Adipose tissue (tissue), 3 donors: ENCODE results near the gene MINDY1. TPM values are rescaled to one million over a fixed set of nuclear protein-coding genes. Genes with fewer than 3 reads are reported as not detected.

Source experiments
- H3K27ac ChIP-seq: one replicate; pipeline ENCODE4 v1.5.1; 2013; ENCODE audit warnings: low read depth, low read length
- WGBS, 3 donors: extraction: QIAGEN DNeasy Blood & Tissue Kit; methylation state at CpG; one replicate each; pipeline ENCODE4 v1.1.7; 2013; 5-methylcytosine and 5-hydroxymethylcytosine counted together
- polyA plus RNA-seq, 3 donors: library from polyadenylated mRNA; stranded (reverse); fragments of 200-250 nt; gene quantifications; one replicate each; pipeline ENCODE4 v1.2.3, GENCODE V29; 2013
- donor health status: healthy with polysubstance abuse.
- donor health status: Bipolar disorder and iron deficiency.
- donor health status: healthy.

Gene MINDY1
- polyA plus RNA-seq, 3 donors, result 12.0 to 24.0 (median 13.9) TPM

DNA sequence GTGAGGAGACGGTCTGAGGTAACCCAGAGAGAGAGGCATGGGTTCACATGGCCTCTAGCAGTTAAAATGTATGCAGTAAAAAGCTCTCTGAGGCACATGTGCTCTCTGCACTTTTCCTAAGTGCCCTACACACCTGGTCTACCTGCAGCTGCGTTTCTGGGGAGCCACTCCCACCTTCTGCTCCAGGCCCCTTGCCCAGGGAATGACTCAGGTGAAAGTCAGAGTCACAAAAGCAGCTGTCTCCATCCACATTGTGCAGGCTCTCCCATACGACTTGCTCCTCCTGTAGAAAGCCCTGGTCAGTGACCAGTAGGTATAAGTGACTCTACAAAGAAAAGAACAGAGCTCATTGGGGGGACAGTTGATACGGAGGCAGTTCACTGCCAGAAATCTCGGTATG lies 8.8 kb downstream of the MINDY1 start:
- WGBS, 3 donors, result 64 to 77% (median 66%) methylated on average over 5 of the region's 5 CpGs
- H3K27ac ChIP-seq, result no peak overlapping the region

DNA sequence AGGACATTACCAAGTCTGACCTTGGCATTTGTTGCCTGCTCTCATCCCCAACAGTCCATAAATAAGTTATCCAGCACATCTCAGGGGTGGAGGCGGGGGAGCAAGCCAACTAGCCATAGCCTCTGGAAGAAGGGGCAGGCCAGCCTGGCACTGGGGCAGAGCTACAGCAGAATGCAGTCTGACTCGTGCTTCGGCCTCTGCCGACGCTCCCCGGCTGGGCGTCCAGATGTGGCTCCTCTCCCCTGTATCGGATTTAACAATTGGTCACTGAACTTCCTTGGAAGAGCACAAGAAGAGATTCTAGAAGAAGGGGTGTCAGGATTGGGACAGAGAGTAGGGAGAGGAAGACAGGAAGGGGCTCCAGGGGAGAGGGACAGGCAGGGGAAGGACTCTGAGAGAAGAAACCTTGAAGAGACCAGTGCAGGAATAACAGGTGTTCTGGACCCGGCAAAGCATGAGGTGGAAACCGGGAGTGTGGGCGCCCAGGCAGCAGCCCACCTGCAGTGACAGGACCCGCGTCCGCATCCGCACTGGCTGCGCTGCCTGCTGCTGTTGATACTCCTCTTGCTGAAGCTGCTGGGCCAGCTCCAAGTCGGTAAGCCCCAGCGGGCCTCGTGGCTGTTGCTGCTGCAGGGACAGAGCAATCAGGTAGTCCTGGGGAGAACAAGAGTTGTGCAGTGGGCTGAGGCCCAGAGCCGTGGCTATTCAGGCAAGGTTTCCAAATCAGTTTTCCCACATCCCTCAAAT lies 9.4 kb downstream of the MINDY1 start:
- H3K27ac ChIP-seq, result no peak overlapping the region
- 88 to 91% (median 88%) methylated on average over 17 to 20 of the region's 20 CpGs for WGBS, 3 donors

DNA sequence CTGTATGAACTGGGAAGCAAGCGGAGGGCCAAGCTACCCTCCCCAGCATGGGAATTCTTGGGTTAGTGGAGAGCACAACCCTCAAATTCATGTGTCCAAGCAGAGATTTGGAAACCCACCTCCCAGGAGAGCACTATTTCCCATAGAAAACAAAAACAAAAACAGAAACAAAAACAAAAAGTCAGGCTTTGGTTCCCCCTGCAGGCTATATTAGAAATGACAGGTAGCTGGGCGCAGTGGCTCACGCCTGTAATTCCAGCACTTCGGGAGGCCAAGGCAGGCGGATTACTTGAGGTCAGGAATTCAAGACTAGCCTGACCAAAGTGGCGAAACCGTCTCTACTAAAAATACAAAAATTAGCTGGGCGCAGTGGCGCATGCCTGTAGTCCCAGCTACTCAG lies 10.8 kb downstream of the MINDY1 start:
- WGBS, 3 donors, result 35 to 47% (median 39%) methylated on average over 9 of the region's 9 CpGs

DNA sequence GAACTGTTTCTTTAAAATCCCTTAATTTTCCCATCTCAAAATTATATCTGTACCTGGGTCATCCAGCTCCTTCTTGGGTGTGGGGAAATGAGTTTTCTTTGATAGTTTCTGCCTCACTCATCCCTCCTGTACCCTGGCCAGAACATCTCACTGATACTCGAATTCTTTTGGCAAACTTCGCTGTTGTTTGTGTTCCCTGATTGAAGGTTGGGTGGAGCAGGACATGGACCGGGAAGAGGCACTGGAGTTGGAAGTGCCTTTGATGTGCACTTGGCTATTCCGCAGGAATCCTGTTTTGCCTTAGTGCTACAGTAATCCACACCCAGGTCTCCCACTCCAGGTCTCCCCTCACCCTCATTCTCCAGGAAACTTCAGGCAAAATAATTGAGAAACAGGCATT lies 11.2 kb downstream of the MINDY1 start:
- H3K27ac ChIP-seq, result no peak overlapping the region
- WGBS, 3 donors, result 37 to 58% (median 41%) methylated on average over 4 of the region's 4 CpGs

More for the DNA sequence above, 10.8 kb downstream of the MINDY1 start:
- H3K27ac ChIP-seq, result no peak overlapping the region

DNA sequence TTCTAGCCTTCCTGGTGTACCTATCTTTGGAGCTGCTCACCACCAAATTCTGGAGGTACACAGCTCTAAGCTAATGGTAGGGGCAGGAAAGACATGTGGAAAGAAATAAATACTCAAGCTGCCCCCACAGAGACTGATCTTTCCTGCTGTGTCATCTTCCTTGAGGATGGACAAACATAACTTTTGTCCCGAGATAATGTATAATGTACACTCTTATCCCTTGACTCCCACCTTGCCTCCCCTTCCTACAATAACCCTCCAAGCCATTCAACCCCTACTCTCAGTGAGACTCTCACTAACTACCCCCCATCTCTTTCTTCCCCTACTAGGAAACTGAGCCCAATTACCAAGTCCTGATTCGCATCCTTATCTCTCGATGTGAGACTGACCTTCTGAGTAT lies 12.5 kb downstream of the MINDY1 start:
- H3K27ac ChIP-seq, result no peak overlapping the region
- 74 to 83% (median 80%) methylated on average over 3 of the region's 3 CpGs for WGBS, 3 donors

DNA sequence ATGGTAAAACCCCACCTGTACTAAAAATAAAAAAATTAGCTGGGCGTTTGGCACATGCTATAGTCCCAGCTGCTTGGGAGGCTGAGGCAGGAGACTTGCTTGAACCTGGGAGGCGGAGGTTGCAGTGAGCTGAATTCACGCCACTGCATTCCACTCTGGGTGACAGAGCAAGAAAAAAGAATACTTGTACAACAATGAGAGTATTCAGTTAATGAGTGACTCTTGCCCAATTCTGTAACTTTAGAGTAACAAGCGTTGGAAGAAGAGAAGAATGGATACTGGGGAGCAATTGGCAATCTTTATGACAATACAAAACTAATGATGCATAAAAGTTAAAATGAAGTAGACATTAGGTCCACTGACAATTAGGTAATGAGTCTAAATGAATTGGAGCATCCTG lies 14.1 kb downstream of the MINDY1 start:
- H3K27ac ChIP-seq, result no peak overlapping the region
- WGBS, 3 donors, result 54 to 84% (median 78%) methylated on average over 4 of the region's 4 CpGs

DNA sequence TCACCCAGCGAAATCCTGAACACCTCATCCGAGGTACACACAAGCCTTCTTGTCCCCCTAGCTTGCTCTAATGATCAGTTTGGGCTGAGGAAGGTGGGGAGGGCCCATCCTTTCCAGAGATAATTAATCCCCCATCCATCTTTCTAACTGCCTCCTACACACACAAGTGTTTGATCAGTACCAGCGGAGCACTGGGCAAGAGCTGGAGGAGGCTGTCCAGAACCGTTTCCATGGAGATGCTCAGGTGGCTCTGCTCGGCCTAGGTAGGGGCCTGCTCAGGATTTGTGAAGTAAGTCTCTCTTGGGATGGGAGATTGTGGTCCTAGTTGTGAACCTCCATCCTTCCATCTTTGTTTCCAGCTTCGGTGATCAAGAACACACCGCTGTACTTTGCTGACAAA lies 18.8 kb downstream of the MINDY1 start:
- H3K27ac ChIP-seq, result no peak overlapping the region
- WGBS, 3 donors, result 76 to 89% (median 86%) methylated on average over 7 of the region's 7 CpGs

DNA sequence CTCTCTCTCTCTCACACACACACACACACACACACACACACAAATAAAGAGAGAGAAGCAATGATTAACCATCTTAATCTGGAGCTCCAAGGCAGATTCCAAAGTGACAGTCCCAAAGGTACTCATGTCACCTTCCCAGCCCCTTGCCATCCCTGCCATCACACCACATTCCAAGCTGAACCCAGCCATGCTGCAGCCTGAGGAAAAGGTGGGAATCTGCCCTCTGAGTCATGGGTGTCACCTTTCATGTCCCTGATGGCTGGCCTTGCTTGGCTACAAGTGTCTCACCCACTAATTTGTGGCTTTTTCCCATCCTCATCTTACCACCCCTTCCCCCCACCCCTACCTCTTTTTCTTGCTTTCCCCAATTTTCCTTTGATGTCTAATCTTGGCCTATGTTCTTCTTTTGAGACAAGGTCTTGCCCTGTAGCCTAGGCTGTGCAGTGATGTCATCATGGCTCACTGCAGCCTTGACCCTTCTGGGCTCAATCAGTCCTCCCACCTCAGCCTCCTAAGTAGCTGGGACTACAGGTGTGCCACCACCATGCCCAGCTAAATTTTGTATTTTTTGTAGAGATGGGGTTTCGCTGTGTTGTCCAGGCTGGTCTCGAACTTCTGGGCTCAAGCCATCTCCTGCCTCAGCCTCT lies 21.4 kb downstream of the MINDY1 start:
- no peak overlapping the region for H3K27ac ChIP-seq
- WGBS, 3 donors, result 92 to 98% (median 96%) methylated on average over 2 of the region's 2 CpGs

DNA sequence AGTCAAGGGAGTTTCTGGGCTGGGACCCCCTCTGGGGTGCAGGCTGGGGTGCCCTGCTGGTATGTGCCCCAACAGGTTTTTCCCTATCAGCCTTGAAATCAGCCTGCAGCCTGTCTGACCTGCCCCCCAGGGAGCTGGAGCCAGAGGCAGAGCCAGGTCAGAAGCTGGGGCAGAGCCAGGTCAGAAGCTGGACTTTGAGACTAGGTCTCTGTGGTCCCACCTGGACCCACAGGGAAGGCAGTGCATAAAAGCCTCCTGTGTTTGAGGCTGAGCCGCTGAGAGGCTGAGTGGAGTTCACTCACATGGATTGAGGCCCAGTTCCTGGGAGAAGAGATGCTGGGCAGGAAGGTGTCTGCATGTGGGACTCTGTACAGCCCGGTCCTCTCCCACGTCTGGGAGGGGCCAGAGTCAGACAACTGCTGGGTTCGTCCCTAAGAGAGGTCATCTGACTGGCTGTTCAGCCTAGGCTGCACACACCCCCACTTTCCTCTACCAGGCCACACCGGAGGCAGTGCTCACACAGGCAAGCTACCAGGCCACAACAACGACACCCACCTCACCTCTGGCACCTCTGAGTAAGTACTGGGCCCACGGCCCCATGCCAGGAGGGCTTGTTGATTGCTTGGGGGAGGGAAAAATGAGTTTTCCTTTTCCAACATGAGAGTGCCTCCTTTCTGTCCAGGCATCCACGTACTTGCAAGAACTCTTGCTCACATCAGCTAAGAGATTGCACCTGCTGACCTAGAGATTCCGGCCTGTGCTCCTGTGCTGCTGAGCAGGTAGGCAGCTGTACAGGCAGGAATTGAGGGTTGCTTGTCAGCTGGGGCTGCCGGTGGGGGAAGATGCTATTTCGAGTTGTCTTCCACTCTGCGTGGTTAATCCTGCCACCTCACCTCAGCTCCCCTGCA lies 24.6 kb downstream of the MINDY1 start, which contains the start of gene ANXA9:
Gene ANXA9, plus strand, starts transcription at position 488 of the 908 bp plus-strand sequence. CDS start 814 bp downstream, outside the sequence.
- 51 to 68% (median 65%) methylated on average over 12 of the region's 12 CpGs for WGBS, 3 donors
- H3K27ac ChIP-seq, result no peak within 1 kb of the TSS

DNA sequence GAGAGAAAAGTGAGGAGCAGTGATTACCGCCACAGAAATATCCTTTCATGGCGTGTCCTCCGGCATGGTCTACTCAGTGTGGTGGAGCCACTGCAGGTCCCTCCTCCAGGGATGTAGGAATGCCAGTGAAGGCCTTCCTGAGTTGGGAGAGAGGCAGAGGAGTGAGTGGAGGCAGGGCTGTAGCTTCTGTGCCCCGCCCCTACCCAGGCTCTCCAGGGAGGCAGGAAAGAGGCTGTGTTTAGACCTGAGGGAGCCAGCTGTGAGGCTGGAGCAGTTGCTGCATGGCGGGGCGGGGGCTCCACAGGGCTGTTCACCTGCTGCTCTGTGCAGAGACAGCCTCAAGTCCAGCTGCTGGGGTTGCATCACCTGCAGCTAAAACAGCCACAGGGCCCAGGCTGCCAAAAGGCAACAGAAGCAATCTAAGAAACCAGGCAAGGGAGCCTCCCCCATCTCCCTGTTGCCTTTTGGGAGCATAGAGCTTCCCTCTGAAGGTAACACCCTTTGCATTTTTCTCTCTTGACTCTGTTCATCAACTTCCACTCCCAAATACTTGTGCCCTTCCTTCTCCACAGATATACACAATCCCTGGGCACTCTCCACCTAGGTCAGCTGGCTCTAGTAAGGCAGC lies 25.4 kb downstream of the MINDY1 start:
- H3K27ac ChIP-seq, result no peak overlapping the region
- WGBS, 3 donors, result 73 to 84% (median 80%) methylated on average over 6 of the region's 6 CpGs

DNA sequence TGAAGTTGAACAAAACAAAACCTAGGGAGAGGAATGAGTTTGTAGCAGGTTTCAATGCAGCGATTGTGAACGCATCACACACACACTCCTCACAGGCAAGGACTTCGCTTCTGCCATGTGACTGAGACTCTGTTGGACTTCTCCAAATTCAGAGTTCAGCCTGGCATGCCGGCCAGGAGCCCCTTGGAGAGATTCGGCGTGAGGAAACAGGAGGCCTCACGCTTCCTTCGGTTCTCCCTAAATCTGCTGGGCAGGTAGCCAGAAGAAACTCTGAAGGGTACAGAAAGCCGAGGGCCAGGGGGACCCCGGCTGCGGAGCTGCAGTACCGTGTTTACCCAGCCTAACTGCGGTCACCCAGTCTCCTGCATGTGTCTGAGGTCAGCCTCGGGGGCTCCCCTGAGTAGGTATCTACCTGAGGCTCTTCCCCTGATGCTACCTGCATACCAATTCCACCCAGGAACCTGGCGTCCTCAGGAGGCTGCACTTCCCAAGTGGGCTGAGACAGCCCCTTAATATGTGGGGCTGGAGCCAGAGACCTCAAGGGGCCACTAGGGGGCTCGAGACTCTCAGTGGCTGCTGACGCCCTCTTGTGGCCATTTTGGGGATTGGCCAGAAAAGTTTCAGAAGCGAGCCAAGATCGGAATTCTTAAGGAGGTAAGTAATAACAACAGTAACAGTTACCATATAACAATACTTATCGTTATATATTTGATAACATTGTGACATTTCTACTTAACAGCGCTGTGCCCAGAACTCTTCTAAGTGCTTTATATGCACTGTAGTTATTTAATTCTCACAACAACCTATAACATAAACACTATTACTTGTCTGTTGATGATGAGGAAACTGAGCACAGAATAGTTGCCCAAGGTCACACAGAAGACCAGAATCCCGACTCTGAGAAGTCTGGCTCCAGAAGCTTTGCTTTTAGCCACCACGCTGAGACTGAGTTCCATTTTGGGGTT lies 27.3 kb downstream of the MINDY1 start:
- 18 to 23% (median 18%) methylated on average over 23 of the region's 23 CpGs for WGBS, 3 donors
- no peak overlapping the region for H3K27ac ChIP-seq

DNA sequence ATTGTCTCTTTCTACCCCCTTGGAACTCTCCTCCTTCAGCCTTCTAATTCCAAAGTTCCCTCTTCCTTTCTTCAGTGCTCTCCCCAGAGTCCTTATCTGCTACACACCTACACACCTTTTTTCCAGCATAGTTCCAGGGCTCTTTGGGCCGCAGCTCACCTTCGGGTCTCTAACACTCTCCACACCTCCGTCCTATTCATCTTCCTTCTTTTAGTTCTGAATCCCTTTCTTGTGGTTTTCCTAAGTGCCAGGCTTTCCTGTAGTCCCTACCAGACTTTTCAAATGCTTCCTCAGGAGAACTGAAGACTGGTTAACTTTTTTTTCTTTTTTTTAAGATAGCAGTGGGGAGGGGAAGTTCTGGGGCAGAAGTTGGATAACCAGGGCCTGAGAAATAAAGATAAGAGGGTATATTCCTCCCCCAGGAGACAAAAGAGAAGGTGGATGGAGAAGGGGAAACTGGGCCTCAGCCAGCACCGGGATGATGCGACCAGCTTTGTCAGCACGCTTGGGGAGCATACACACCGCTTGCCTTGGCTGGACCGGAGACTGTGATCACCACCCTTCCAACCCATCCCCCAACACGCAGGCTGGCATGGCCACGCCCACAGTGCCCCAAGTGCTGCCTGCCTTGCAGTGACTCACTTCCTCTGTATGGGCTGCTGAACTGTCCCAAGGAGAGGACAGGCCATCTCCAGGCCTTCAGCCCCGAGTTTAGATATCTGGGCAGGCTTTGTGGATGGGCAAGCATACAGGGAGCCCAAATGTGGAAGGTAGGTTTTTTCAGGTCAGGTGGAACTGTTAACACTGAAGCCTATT lies 29.6 kb downstream of the MINDY1 start:
- WGBS, 3 donors, result 45 to 70% (median 48%) methylated on average over 11 of the region's 11 CpGs
- no peak overlapping the region for H3K27ac ChIP-seq

DNA sequence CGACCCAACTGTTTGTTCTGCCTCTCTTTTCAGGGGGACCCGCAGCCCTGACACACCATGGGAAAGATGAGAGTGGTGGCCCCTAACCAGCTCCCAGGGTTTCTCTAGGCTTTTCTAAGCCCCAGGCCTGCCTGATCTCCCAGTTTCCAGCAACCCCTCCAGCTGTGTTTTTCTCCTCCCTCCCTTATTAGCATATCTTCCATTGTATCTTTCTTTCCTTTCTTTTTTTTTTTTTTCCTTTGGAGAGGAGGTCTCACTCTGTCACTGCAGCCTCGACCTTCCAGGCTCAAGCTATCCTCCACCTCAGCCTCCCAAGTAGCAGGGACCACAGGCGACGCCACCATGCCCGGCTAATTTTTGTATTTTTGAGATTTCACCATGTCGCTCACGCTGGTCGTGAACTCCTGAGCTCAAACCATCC lies 30.3 kb downstream of the MINDY1 start:
- 87 to 92% (median 90%) methylated on average over 9 of the region's 9 CpGs for WGBS, 3 donors
- H3K27ac ChIP-seq, result no peak overlapping the region

DNA sequence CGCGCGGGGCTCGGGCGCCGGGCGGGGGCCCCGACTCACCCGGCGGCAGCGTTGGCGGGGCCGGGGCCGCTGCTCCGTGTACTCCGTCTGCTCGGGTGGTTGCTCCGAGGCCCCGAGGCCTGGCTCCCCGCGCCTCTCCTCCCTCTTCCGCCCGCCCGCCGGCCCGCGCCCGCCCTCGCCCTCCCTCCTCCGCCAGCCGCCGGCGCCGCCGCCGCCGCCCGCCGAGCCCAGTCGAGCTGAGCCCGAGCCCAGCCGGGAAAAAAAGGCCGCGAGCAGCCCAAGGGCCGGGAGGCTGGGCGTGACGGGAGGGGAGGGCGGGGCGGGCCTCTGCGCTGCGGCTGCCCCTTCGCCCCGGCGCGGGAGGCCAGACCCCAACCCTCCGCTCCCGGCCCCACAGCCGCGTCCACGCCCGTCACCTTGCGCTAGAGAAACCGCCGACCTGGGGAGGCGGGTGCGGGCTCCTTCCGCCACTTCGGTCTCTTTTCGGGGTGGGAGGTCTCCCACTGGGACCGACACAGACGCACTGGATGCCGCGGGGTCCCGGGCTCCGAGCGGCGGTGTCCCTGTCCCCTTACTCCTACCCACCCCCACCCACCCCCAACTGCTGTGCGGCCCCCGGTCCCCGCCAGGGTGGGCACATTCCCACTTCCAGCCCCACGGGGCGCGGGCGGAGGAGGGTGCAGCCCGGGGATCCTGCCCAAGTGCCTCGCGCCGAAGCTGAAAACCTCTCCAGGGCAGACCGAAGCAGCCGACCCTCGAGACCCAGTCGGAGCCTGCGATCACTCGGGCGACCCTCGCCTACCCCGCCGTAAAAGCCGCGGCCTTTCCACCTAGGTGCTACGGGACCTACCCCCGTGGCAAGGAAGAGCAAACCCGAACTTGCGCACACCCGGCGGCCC lies 31.9 kb downstream of the MINDY1 start, which contains the start of gene CERS2:
Gene CERS2, minus strand, starts transcription at position 256 of the 899 bp plus-strand sequence. CDS start 5,745 bp downstream, outside the sequence.
- H3K27ac ChIP-seq, result peak within 1 kb of the TSS; percentile 67
- 5 to 7% (median 6%) methylated on average over 68 to 94 of the region's 106 CpGs for WGBS, 3 donors

DNA sequence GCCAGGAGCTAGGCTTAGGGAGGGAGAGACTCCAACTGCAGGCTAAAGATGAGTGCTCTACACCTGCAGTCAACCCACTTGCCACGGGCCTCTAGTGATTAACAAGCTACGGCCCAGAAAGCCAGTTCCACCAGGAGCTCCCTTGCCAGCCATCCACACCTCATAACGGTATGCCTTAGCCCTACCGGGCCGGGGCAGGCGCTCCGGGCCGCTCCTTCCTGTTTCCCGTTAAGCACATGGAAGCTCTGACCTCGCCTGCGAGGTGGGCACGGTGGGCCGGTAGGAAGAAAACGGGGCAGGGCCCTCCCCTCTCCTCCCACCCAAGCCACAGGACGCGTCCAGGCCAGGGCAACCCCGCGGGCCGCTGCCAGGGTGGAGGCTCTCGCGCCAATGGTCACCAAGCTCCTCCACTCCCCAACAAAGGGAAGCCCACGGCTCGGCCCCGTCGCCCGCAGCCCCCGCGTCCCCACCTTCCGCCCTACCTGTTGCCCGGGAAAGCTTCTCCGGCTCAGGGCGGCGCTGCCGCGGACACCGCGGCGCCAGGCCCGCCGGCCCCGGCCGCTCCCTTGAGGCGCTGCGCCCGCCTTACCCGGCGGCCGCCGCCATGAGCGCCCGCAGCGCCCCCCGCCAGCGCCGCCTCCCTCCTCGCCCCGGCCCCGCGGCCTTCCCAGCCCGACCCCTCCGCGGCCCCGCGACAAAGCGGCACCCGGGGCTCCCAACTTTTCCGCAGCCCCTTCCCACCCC lies 32.7 kb downstream of the MINDY1 start:
- 0 to 1% (median 0%) methylated on average over 43 to 67 of the region's 67 CpGs for WGBS, 3 donors
- H3K27ac ChIP-seq, result peak overlapping the region; percentile 29
